ENCODE data around the gene PARP14.
"Not testable (repeated sequence)": the region's sequence is repeated elsewhere in the genome, so short reads cannot be mapped to it uniquely, and the experiment has no call there.

The PARP14 gene

GRCh38 chr3:122681974-122682409 lies 1.4 kb downstream of the PARP14 start (continued):
- TF ChIP-seq ZBTB49 (tag by site-specific recombination; IDR thresholded peaks at IDR 0.05; ENCODE audit: low read depth), result no peak
- TF ChIP-seq KLF1 (tag by site-specific recombination; IDR thresholded peaks at IDR 0.05), result no peak
- TF ChIP-seq ZNF704 (tag by site-specific recombination; IDR thresholded peaks at IDR 0.05), result no peak
- no peak for TF ChIP-seq ZNF76 (tag by site-specific recombination; IDR thresholded peaks at IDR 0.05; ENCODE audit: borderline replicate concordance, low read depth)
- TF ChIP-seq, protein P1, sequence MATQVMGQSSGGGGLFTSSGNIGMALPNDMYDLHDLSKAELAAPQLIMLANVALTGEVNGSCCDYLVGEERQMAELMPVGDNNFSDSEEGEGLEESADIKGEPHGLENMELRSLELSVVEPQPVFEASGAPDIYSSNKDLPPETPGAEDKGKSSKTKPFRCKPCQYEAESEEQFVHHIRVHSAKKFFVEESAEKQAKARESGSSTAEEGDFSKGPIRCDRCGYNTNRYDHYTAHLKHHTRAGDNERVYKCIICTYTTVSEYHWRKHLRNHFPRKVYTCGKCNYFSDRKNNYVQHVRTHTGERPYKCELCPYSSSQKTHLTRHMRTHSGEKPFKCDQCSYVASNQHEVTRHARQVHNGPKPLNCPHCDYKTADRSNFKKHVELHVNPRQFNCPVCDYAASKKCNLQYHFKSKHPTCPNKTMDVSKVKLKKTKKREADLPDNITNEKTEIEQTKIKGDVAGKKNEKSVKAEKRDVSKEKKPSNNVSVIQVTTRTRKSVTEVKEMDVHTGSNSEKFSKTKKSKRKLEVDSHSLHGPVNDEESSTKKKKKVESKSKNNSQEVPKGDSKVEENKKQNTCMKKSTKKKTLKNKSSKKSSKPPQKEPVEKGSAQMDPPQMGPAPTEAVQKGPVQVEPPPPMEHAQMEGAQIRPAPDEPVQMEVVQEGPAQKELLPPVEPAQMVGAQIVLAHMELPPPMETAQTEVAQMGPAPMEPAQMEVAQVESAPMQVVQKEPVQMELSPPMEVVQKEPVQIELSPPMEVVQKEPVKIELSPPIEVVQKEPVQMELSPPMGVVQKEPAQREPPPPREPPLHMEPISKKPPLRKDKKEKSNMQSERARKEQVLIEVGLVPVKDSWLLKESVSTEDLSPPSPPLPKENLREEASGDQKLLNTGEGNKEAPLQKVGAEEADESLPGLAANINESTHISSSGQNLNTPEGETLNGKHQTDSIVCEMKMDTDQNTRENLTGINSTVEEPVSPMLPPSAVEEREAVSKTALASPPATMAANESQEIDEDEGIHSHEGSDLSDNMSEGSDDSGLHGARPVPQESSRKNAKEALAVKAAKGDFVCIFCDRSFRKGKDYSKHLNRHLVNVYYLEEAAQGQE (tag by site-specific recombination; IDR thresholded peaks at IDR 0.05), result no peak

DNA sequence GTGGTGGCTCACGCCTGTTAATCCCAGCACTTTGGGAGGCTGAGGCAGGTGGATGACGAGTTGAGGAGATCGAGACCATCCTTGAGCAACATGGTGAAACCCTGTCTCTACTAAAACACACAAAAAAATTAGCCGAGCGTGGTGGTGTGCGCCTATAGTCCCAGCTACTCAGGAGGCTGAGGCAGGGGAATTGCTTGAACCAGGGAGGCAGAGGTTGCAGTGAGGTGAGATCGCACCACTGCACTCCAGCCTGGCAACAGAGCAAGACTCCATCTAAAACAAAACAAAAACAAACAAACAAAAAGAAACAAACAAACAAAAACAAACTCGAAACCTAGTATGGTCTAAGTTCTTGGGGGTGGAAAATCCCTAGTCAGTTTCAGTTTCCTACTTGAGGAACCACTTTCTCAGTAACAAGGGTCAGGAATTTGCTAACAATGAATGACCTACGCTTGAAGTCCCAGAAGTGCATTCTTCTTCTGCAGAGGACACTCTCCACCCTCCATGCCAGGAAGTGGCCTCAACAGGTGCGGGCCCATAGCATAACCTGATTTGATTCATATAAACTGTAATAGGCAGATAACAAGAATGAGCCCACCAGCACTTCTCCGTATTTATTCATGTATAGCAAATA lies 2.3 kb downstream of the PARP14 start:
- H3K4me3 ChIP-seq (ENCODE audit: low read depth, low read length); H3K9me3 ChIP-seq (ENCODE audit: control insufficient read depth, insufficient read depth, low read depth, low read length); H3K36me3 ChIP-seq (ENCODE audit: control insufficient read depth in 2 of 2, insufficient read depth in 1 of 2, low read length in 2 of 2); CTCF ChIA-PET; H3K4me1 ChIP-seq (ENCODE audit: control insufficient read depth, insufficient read depth, low read length); H3K27ac ChIP-seq (ENCODE audit: extremely low read depth, low read depth, low read length); POLR2A ChIA-PET: not testable (repeated sequence)
- peak; percentile 27; the same call in 1 of the 2 replicates for TF ChIP-seq SCRT2 (tag by site-specific recombination; IDR thresholded peaks at IDR 0.05)

GRCh38 chr3:122687298-122687697 lies 6.7 kb downstream of the PARP14 start:
- H3K9me3 ChIP-seq (ENCODE audit: control insufficient read depth, insufficient read depth, low read depth, low read length), result no peaks in the 10 kb centered on the region
- H3K4me3 ChIP-seq (ENCODE audit: low read depth, low read length), result no peak overlapping the region
- CTCF ChIA-PET, result interaction anchor here (0.6 to 1.9 kb wide), 3 partner anchors 8 to 639 kb away, joined by 3 to 5 read pairs (median 3); no protein-coding TSS in a partner anchor
- POLR2A ChIA-PET, result no interaction called here
- H3K27ac ChIP-seq (ENCODE audit: extremely low read depth, low read depth, low read length), result no peak overlapping the region
- no peaks in the 10 kb centered on the region; a peak in 2 of 3 replicates for H3K36me3 ChIP-seq (ENCODE audit: control insufficient read depth in 2 of 2, insufficient read depth in 1 of 2, low read length in 2 of 2)
- H3K4me1 ChIP-seq (ENCODE audit: control insufficient read depth, insufficient read depth, low read length), result no peaks in the 10 kb centered on the region
- TF ChIP-seq ZNF223 (tag by site-specific recombination; IDR thresholded peaks at IDR 0.05), result no peak
- no peak for TF ChIP-seq ZNF558 (tag by site-specific recombination; IDR thresholded peaks at IDR 0.05)
- no peak for TF ChIP-seq ZNF366 (tag by site-specific recombination; conservative IDR thresholded peaks at IDR 0.05)
- TF ChIP-seq GLI4 (tag by site-specific recombination; IDR thresholded peaks at IDR 0.05), result no peak
- TF ChIP-seq ZNF274 (IDR thresholded peaks at IDR 0.05; ENCODE audit: low read length), result no peak
- TF ChIP-seq ZNF274 (tag by site-specific recombination; IDR thresholded peaks at IDR 0.05; ENCODE audit: borderline replicate concordance), result no peak
- TF ChIP-seq ZFP3 (tag by site-specific recombination; IDR thresholded peaks at IDR 0.05; ENCODE audit: low read depth), result no peak
- TF ChIP-seq ZNF394 (tag by site-specific recombination; IDR thresholded peaks at IDR 0.05; ENCODE audit: borderline replicate concordance), result no peak
- no peak for TF ChIP-seq ZNF670 (tag by site-specific recombination; IDR thresholded peaks at IDR 0.05; ENCODE audit: low read depth)
- TF ChIP-seq, protein P2, sequence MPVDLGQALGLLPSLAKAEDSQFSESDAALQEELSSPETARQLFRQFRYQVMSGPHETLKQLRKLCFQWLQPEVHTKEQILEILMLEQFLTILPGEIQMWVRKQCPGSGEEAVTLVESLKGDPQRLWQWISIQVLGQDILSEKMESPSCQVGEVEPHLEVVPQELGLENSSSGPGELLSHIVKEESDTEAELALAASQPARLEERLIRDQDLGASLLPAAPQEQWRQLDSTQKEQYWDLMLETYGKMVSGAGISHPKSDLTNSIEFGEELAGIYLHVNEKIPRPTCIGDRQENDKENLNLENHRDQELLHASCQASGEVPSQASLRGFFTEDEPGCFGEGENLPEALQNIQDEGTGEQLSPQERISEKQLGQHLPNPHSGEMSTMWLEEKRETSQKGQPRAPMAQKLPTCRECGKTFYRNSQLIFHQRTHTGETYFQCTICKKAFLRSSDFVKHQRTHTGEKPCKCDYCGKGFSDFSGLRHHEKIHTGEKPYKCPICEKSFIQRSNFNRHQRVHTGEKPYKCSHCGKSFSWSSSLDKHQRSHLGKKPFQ (tag by site-specific recombination; IDR thresholded peaks at IDR 0.05), result no peak
- no peak for TF ChIP-seq ZNF169 (tag by site-specific recombination; IDR thresholded peaks at IDR 0.05)
- no peak for TF ChIP-seq ZNF140 (tag by site-specific recombination; IDR thresholded peaks at IDR 0.05)
- TF ChIP-seq ZNF837 (tag by site-specific recombination; IDR thresholded peaks at IDR 0.05), result no peak
- no peak for TF ChIP-seq GLI2 (tag by site-specific recombination; IDR thresholded peaks at IDR 0.05; ENCODE audit: borderline replicate concordance, low read depth)
- no peak for TF ChIP-seq ZXDB (tag by site-specific recombination; IDR thresholded peaks at IDR 0.05)
- no peak for TF ChIP-seq ZSCAN5A (tag by site-specific recombination; IDR thresholded peaks at IDR 0.05)
